Measurements from ENCODE around the gene SPTSSA.

SPTSSA gene

DNA sequence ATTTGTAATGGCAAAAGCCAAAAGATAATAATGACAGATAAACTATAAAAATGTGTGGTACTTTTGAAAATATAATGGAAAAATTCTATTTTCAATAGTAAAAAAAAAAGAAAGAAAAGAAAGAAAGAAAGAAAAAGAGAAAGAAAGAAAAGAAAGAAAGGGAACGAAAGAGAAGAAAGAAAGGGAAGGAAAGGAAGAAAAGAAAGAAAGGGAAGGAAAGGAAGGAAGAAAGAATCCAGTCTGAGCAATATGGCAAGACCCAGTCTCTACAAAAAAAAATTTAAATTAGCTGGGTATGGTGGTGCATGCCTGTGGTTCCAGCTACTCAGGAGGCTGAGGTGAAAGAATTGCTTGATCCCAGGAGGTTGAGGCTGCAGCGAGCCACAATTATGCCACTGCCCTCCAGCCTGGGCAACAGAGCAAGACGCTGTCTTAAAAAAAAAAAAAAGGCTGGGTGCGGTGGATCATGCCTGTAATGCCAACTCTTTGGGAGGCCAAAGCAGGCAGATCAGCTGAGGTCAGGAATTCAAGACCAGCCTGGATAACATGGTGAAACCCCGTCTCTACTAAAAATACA is 39.1 kb upstream of the SPTSSA start:
- no peak for DNase-seq (ENCODE audit: low spot score)
- in situ Hi-C loops (cut with MboI; ENCODE audit: low pct_unique_long_range_greater_than_20kb, low sequenced_read_pairs, unreplicated experiment): no loop called here
- TF ChIP-seq, protein P1, sequence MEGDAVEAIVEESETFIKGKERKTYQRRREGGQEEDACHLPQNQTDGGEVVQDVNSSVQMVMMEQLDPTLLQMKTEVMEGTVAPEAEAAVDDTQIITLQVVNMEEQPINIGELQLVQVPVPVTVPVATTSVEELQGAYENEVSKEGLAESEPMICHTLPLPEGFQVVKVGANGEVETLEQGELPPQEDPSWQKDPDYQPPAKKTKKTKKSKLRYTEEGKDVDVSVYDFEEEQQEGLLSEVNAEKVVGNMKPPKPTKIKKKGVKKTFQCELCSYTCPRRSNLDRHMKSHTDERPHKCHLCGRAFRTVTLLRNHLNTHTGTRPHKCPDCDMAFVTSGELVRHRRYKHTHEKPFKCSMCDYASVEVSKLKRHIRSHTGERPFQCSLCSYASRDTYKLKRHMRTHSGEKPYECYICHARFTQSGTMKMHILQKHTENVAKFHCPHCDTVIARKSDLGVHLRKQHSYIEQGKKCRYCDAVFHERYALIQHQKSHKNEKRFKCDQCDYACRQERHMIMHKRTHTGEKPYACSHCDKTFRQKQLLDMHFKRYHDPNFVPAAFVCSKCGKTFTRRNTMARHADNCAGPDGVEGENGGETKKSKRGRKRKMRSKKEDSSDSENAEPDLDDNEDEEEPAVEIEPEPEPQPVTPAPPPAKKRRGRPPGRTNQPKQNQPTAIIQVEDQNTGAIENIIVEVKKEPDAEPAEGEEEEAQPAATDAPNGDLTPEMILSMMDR (IDR thresholded peaks at IDR 0.05; ENCODE audit: extremely low read depth, insufficient read depth, missing control alignments): no peak

- DNase-seq (ENCODE audit: low spot score): peak; percentile 23
- in situ Hi-C loops (cut with MboI; ENCODE audit: low pct_unique_long_range_greater_than_20kb, low sequenced_read_pairs, unreplicated experiment): no loop called here
- TF ChIP-seq, protein P1 (IDR thresholded peaks at IDR 0.05; ENCODE audit: extremely low read depth, insufficient read depth, missing control alignments): peak; percentile 38
These were observed 36.8 kb upstream of the SPTSSA start for GRCh38 chr14:34498684-34499412.

DNA sequence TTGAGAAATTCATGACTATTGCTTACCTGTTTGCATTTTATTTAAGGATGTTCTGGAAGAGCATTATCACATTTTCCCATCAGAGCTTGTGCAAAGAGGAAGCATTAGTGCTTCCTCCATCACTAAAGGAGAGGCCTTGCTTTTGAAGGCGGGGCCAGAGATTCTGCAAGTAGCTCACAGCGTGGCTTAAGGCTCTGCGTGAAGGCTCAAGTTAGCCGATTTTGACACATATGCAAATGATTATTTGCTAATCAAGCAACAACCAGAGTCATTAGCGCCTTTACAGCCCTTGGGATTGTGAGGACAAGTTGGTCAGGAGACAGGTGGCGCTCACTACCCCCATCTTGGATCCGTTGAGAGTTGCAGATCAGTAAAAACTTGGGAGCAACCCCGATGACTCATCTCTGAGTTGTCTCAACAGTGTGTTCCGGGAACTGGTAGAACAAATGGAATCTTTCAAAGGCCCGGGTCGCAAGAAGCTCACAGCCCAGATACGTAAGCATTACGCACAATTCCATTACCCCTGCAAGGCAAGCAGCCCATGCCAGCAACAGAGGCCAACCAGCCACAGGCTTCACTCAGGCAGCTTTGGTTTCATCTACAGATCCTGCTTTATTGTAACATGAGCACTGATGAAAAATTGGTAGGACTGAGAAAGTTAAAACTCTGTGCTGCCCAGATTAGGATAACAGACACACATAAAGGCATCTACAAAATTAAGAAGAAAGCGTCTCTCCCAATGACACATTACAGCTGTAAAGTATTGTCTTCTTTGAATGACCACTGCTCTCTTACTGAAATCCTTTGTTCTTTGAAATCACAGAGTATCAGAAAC is 34.9 kb upstream of the SPTSSA start:
- no peak for DNase-seq (ENCODE audit: low spot score)

GRCh38 chr14:34496007-34496678 is 34.1 kb upstream of the SPTSSA start:
- TF ChIP-seq, protein P1 (IDR thresholded peaks at IDR 0.05; ENCODE audit: extremely low read depth, insufficient read depth, missing control alignments): no peak
- DNase-seq (ENCODE audit: low spot score): no peak
- in situ Hi-C loops (cut with MboI; ENCODE audit: low pct_unique_long_range_greater_than_20kb, low sequenced_read_pairs, unreplicated experiment): no loop called here

More for the DNA sequence above, 34.9 kb upstream of the SPTSSA start:
- in situ Hi-C loops (cut with MboI; ENCODE audit: low pct_unique_long_range_greater_than_20kb, low sequenced_read_pairs, unreplicated experiment): no loop called here
- TF ChIP-seq, protein P1 (IDR thresholded peaks at IDR 0.05; ENCODE audit: extremely low read depth, insufficient read depth, missing control alignments): no peak

- TF ChIP-seq, protein P1 (IDR thresholded peaks at IDR 0.05; ENCODE audit: extremely low read depth, insufficient read depth, missing control alignments): no peak
- DNase-seq (ENCODE audit: low spot score): no peak
- in situ Hi-C loops (cut with MboI; ENCODE audit: low pct_unique_long_range_greater_than_20kb, low sequenced_read_pairs, unreplicated experiment): no loop called here
These were observed 27.3 kb upstream of the SPTSSA start for GRCh38 chr14:34489324-34489723.

DNA sequence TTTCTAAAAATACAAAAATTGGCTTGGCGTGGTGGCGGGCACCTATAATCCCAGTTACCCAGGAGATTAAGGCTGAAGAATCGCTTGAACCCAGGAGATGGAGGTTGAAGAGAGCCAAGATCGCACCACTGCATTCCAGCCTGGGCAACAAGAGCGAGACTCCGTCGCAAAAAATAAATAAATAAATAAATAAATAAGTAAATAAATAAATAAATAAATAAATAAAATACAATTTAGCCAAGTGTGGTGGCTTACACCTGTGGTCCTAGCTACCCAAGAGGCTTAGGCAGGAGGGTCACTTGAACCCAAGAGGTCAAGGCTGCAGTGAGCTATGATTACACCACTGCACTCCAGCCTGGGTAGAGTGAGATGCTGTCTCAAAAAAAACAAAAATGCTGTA is 26.5 kb upstream of the SPTSSA start:
- in situ Hi-C loops (cut with MboI; ENCODE audit: low pct_unique_long_range_greater_than_20kb, low sequenced_read_pairs, unreplicated experiment): no loop called here
- TF ChIP-seq, protein P1 (IDR thresholded peaks at IDR 0.05; ENCODE audit: extremely low read depth, insufficient read depth, missing control alignments): no peak
- DNase-seq (ENCODE audit: low spot score): no peak

All from GM13977 (cell line).